ENCODE results near the gene ANKRD53. TPM values are rescaled to one million over a fixed set of nuclear protein-coding genes. Genes with fewer than 3 reads are reported as not detected.

The ANKRD53 gene
- total and polyA plus RNA-seq, 2 experiments from 2014 or later, result 0.97 to 4.7 TPM

- Histone ChIP-seq H3K4me2 (no peak overlapping the region), H3K9me2 (replicated peaks; ENCODE audit: insufficient read depth) (no peaks in the 10 kb centered on the region), H3K27ac (no peak overlapping the region), H3K27me3 (no peaks in the 10 kb centered on the region), H3K9me3 (ENCODE audit: low read depth) (no peaks in the 10 kb centered on the region), H3K4me3 (no peak overlapping the region), H2AFZ (no peak overlapping the region), H3K36me3 (replicated peaks; ENCODE audit: insufficient read depth, low read depth) (no peaks in the 10 kb centered on the region), H4K20me1 (ENCODE audit: insufficient read depth, poor library complexity, severe bottlenecking) (no peaks in the 10 kb centered on the region), H3K79me2 (no peaks in the 10 kb centered on the region), H3K4me1 (ENCODE audit: insufficient read depth) (peaks cover 6% of the 10 kb centered on the region)
- no peak for DNase-seq (ENCODE audit: low spot score)
- 95% methylated on average over 6 of the region's 6 CpGs for WGBS (ENCODE audit: low lambda C conversion rate, missing lambda C conversion rate)
- no peak for TF ChIP-seq CTCF (IDR thresholded peaks at IDR 0.05; ENCODE audit: poor library complexity)
- TF ChIP-seq EZH2 (IDR thresholded peaks at IDR 0.05; ENCODE audit: borderline replicate concordance), result no peak
- TF ChIP-seq EZH2phosphoT487 (IDR thresholded peaks at IDR 0.05; ENCODE audit: low read depth, severe bottlenecking, unreplicated experiment), result no peak
These were observed 25.0 kb downstream of the ANKRD53 start for GRCh38 chr2:71003396-71003795.

DNA sequence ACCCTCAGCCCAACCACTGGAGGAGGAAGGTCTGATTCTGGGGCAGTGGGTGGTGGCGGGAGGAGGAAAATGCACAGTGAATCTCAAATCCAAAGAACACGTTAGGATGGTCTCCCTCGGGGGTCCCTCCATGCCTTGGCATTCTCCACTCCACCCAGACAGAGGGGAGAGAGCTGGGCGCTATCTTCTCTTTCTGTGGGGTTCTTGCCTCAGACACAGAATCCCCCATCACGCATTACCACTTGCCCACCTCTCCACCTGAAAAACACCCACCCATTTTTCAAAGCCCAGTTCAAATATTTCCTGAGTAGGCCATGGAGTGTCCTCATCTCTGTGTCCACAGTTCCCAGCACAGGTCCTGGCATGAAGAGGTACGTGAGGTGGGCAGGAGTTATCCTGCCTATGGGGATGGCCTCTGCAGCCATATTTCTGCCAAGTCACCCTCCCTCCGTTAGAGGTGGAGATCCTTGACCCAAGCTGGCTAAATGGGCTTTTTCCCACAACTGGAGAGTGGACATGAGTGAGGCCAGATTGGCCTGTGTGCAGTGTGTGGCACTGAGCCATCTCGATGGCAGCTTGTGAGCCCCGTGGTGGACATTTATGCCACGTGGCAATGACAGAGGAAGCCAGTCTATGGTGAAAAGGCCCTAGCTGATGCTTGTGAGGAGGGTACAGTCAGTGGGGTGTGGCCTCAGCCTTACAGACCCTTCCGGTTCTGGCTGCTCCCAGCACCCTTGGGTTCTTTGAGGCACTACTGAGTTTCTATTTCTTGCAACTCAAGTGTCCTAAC lies 25.7 kb downstream of the ANKRD53 start:
- 89% methylated on average over 11 of the region's 11 CpGs for WGBS (ENCODE audit: low lambda C conversion rate, missing lambda C conversion rate)
- Histone ChIP-seq H3K4me2 (no peak overlapping the region), H2AFZ (no peak overlapping the region), H3K4me1 (ENCODE audit: insufficient read depth) (peaks cover 6% of the 10 kb centered on the region), H3K4me3 (no peak overlapping the region), H3K27ac (no peak overlapping the region), H3K9me3 (ENCODE audit: low read depth) (no peaks in the 10 kb centered on the region), H3K9me2 (replicated peaks; ENCODE audit: insufficient read depth) (no peaks in the 10 kb centered on the region), H3K79me2 (no peaks in the 10 kb centered on the region), H4K20me1 (ENCODE audit: insufficient read depth, poor library complexity, severe bottlenecking) (no peaks in the 10 kb centered on the region), H3K27me3 (no peaks in the 10 kb centered on the region), H3K36me3 (replicated peaks; ENCODE audit: insufficient read depth, low read depth) (no peaks in the 10 kb centered on the region)
- TF ChIP-seq CTCF (IDR thresholded peaks at IDR 0.05; ENCODE audit: poor library complexity) (no peak), EZH2 (IDR thresholded peaks at IDR 0.05; ENCODE audit: borderline replicate concordance) (no peak), EZH2phosphoT487 (IDR thresholded peaks at IDR 0.05; ENCODE audit: low read depth, severe bottlenecking, unreplicated experiment) (no peak)
- no peak for DNase-seq (ENCODE audit: low spot score)

GRCh38 chr2:71004857-71005256 lies 26.4 kb downstream of the ANKRD53 start:
- H3K4me2 ChIP-seq, result no peak overlapping the region
- no peaks in the 10 kb centered on the region for H3K79me2 ChIP-seq
- H3K9me2 ChIP-seq (replicated peaks; ENCODE audit: insufficient read depth), result no peaks in the 10 kb centered on the region
- DNase-seq (ENCODE audit: low spot score), result no peak
- no peak overlapping the region for H2AFZ ChIP-seq
- H4K20me1 ChIP-seq (ENCODE audit: insufficient read depth, poor library complexity, severe bottlenecking), result no peaks in the 10 kb centered on the region
- H3K27me3 ChIP-seq, result no peaks in the 10 kb centered on the region
- no peaks in the 10 kb centered on the region for H3K36me3 ChIP-seq (replicated peaks; ENCODE audit: insufficient read depth, low read depth)
- H3K4me1 ChIP-seq (ENCODE audit: insufficient read depth), result peaks cover 6% of the 10 kb centered on the region
- H3K4me3 ChIP-seq, result no peak overlapping the region
- H3K9me3 ChIP-seq (ENCODE audit: low read depth), result no peaks in the 10 kb centered on the region
- H3K27ac ChIP-seq, result no peak overlapping the region
- WGBS (ENCODE audit: low lambda C conversion rate, missing lambda C conversion rate), result 79% methylated on average over 6 of the region's 6 CpGs
- TF ChIP-seq CTCF (IDR thresholded peaks at IDR 0.05; ENCODE audit: poor library complexity) (no peak), EZH2 (IDR thresholded peaks at IDR 0.05; ENCODE audit: borderline replicate concordance) (no peak), EZH2phosphoT487 (IDR thresholded peaks at IDR 0.05; ENCODE audit: low read depth, severe bottlenecking, unreplicated experiment) (no peak)
